WTC11 (cell line): ENCODE results near the gene RBMS1. TPM values are rescaled to one million over a fixed set of nuclear protein-coding genes. Genes with fewer than 3 reads are reported as not detected.

Experiments
- ATAC-seq: fragments of 200-7000 bp; cut with Tn5 transposase; 2 replicates; pipeline ENCODE4 v1.10.0; 2021; ENCODE audit warnings: mild to moderate bottlenecking, moderate library complexity
- CTCF ChIA-PET: fragments of 300-600 bp; sonication (Branson Sonifier 250); formaldehyde crosslinking; loops from one replicate; lab custom pipeline; 2021; ENCODE audit warnings: antibody characterized with exemption; lab: Charles Lee
- POLR2A ChIA-PET: fragments of 350-600 bp; sonication (Branson Sonifier 250); formaldehyde crosslinking; loops from one replicate; lab custom pipeline; 2021; ENCODE audit warnings: antibody characterized with exemption; lab: Charles Lee
- DNase-seq: peaks from one replicate; pipeline ENCODE4 v3.0.0; 2021; ENCODE audit warnings: low spot score
- H3K27ac Mint-ChIP-seq: 2 replicates; pipeline ENCODE4 v1.8.0; 2021; ENCODE audit warnings: mixed read lengths
- H3K27me3 Mint-ChIP-seq: 2 replicates; pipeline ENCODE4 v1.8.0; 2021; ENCODE audit warnings: low read depth, mild to moderate bottlenecking, moderate library complexity, mixed read lengths
- H3K36me3 Mint-ChIP-seq: 2 replicates; pipeline ENCODE4 v1.8.0; 2021; ENCODE audit warnings: mixed read lengths
- H3K4me1 Mint-ChIP-seq: 2 replicates; pipeline ENCODE4 v1.8.0; 2022; ENCODE audit warnings: mixed read lengths
- H3K4me3 Mint-ChIP-seq: 2 replicates; pipeline ENCODE4 v1.8.0; 2021; ENCODE audit warnings: mild to moderate bottlenecking, moderate library complexity, mixed read lengths
- H3K9me3 Mint-ChIP-seq: 2 replicates; pipeline ENCODE4 v1.8.0; 2021; ENCODE audit warnings: mixed read lengths
- AFF4 ChIP-seq: sonication (generic); formaldehyde crosslinking; IDR thresholded peaks from 2 replicates; pipeline ENCODE4 v1.8.1; 2023; ENCODE audit warnings: mild to moderate bottlenecking, missing genetic modification reagents, borderline replicate concordance
- ATF3 ChIP-seq: sonication (generic); formaldehyde crosslinking; conservative IDR thresholded peaks from 2 replicates; pipeline ENCODE4 v1.8.1; 2022; ENCODE audit warnings: mild to moderate bottlenecking, missing genetic modification reagents
- ATF6 ChIP-seq: sonication (generic); formaldehyde crosslinking; IDR thresholded peaks from 2 replicates; pipeline ENCODE4 v1.8.1; 2023; ENCODE audit warnings: mild to moderate bottlenecking, missing genetic modification reagents
- CREB1 ChIP-seq: sonication (generic); formaldehyde crosslinking; IDR thresholded peaks from 2 replicates; pipeline ENCODE4 v1.8.0; 2023; ENCODE audit warnings: mild to moderate bottlenecking, missing genetic modification reagents
- ESRRA ChIP-seq: sonication (generic); formaldehyde crosslinking; IDR thresholded peaks from 2 replicates; pipeline ENCODE4 v1.8.1; 2022; ENCODE audit warnings: mild to moderate bottlenecking, missing genetic modification reagents, borderline replicate concordance
- ETV6 ChIP-seq: sonication (generic); formaldehyde crosslinking; IDR thresholded peaks from 2 replicates; pipeline ENCODE4 v1.8.1; 2022; ENCODE audit warnings: mild to moderate bottlenecking, missing genetic modification reagents
- GABPB1 ChIP-seq: sonication (generic); formaldehyde crosslinking; IDR thresholded peaks from 2 replicates; pipeline ENCODE4 v1.8.1; 2023; ENCODE audit warnings: mild to moderate bottlenecking, missing genetic modification reagents
- JUN ChIP-seq: sonication (generic); formaldehyde crosslinking; IDR thresholded peaks from 2 replicates; pipeline ENCODE4 v1.8.0; 2023; ENCODE audit warnings: mild to moderate bottlenecking, missing genetic modification reagents
- MXD4 ChIP-seq: fragments of 250-450 bp; sonication (Bioruptor Pico); IDR thresholded peaks from 2 replicates; pipeline ENCODE4 v1.8.0; 2021; ENCODE audit warnings: mild to moderate bottlenecking, moderate library complexity, borderline replicate concordance
- NFE2L1 ChIP-seq: sonication (generic); formaldehyde crosslinking; IDR thresholded peaks from 2 replicates; pipeline ENCODE4 v1.8.1; 2023; ENCODE audit warnings: missing genetic modification reagents
- PRDM15 ChIP-seq: sonication (generic); formaldehyde crosslinking; IDR thresholded peaks from 2 replicates; pipeline ENCODE4 v1.8.0; 2022; ENCODE audit warnings: missing genetic modification reagents
- total RNA-seq: library from RNA; stranded (reverse); gene quantifications from 3 replicates; pipeline ENCODE4 v1.2.3, GENCODE V29; 2021
- TF ChIP-seq, protein P1 (sequence below): sonication (generic); formaldehyde crosslinking; IDR thresholded peaks from 2 replicates; pipeline ENCODE4 v1.8.0; 2023; ENCODE audit warnings: missing genetic modification reagents, mild to moderate bottlenecking, borderline replicate concordance
- TF ChIP-seq, protein P2 (sequence below): fragments of 250-450 bp; sonication (Bioruptor Pico); IDR thresholded peaks from 2 replicates; pipeline ENCODE4 v1.9.0; 2021; ENCODE audit warnings: moderate library complexity, mild to moderate bottlenecking, inconsistent platforms, borderline replicate concordance

The RBMS1 gene
- total RNA-seq, 1 experiment from 2014 or later: 56.3 TPM

GRCh38 chr2:160242893-160243564 is 250.6 kb downstream of the RBMS1 start:
- H3K4me3 Mint-ChIP-seq: no peak overlapping the region
- ChIA-PET CTCF (interaction anchor here (0.7 kb wide), 1 partner anchor 133 kb away, joined by 3 read pairs; no protein-coding TSS in a partner anchor), POLR2A (no interaction called here)
- H3K27ac Mint-ChIP-seq: no peak overlapping the region
- no peaks in the 10 kb centered on the region for H3K36me3 Mint-ChIP-seq
- no peaks in the 10 kb centered on the region for H3K9me3 Mint-ChIP-seq
- DNase-seq (no peak), ATAC-seq (no peak)
- TF ChIP-seq CREB1 (no peak), ETV6 (CRISPR knock-in tag) (no peak), ESRRA (CRISPR knock-in tag) (no peak), AFF4 (CRISPR knock-in tag) (no peak), JUN (CRISPR knock-in tag) (no peak), GABPB1 (CRISPR knock-in tag) (no peak), NFE2L1 (CRISPR knock-in tag) (no peak)
- TF ChIP-seq, protein P1, sequence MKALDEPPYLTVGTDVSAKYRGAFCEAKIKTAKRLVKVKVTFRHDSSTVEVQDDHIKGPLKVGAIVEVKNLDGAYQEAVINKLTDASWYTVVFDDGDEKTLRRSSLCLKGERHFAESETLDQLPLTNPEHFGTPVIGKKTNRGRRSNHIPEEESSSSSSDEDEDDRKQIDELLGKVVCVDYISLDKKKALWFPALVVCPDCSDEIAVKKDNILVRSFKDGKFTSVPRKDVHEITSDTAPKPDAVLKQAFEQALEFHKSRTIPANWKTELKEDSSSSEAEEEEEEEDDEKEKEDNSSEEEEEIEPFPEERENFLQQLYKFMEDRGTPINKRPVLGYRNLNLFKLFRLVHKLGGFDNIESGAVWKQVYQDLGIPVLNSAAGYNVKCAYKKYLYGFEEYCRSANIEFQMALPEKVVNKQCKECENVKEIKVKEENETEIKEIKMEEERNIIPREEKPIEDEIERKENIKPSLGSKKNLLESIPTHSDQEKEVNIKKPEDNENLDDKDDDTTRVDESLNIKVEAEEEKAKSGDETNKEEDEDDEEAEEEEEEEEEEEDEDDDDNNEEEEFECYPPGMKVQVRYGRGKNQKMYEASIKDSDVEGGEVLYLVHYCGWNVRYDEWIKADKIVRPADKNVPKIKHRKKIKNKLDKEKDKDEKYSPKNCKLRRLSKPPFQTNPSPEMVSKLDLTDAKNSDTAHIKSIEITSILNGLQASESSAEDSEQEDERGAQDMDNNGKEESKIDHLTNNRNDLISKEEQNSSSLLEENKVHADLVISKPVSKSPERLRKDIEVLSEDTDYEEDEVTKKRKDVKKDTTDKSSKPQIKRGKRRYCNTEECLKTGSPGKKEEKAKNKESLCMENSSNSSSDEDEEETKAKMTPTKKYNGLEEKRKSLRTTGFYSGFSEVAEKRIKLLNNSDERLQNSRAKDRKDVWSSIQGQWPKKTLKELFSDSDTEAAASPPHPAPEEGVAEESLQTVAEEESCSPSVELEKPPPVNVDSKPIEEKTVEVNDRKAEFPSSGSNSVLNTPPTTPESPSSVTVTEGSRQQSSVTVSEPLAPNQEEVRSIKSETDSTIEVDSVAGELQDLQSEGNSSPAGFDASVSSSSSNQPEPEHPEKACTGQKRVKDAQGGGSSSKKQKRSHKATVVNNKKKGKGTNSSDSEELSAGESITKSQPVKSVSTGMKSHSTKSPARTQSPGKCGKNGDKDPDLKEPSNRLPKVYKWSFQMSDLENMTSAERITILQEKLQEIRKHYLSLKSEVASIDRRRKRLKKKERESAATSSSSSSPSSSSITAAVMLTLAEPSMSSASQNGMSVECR: no peak
- peaks cover 12% of the 10 kb centered on the region for H3K4me1 Mint-ChIP-seq
- no peaks in the 10 kb centered on the region for H3K27me3 Mint-ChIP-seq

DNA sequence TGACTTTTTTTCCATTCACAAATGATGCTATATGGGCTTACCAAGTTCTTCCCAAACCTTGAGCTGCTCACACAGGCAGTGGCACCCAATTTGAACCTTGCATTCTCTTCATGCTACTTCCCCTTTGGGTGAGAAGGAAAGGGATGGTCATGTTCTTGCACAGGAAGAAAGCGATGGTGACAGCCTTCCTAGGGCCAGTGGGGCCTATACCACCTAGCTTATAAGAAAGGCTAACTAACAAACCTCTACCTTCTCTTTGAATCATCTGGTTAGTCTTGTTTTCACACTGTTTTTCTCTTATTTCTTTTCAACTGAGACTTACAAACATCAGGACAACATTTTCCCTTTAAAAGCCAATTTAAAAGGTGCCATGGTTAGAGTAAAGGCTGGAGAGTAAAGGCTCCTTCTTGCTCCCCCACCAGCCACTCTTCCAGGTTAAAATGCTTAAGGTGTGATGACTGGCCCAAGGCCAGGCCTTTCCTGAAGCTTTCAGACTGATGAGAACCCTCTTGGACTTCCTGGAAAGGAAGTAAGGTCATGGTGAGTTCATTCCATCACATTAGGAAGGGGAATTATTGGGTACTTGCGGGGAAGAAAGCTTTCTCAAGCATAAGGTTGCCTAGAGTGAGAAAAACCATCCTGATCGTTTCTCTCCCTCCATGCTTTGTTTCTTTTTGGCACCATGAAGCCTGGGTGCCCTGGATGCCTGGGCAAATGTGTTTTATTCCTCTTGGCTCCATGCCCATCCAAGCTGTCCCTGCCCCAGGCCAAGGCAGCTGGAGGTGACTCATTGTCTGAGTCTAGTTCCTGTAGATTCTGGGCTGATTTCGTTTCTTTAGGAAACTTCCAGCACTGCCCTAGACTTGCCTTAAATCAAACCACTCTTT is 252.1 kb downstream of the RBMS1 start:
- DNase-seq (no peak), ATAC-seq (no peak)
- Mint-ChIP-seq H3K27me3 (no peaks in the 10 kb centered on the region), H3K36me3 (no peaks in the 10 kb centered on the region), H3K4me1 (peaks cover 12% of the 10 kb centered on the region), H3K4me3 (no peak overlapping the region), H3K27ac (no peak overlapping the region), H3K9me3 (no peaks in the 10 kb centered on the region)
- TF ChIP-seq MXD4 (CRISPR knock-in tag): no peak
- ChIA-PET POLR2A (no interaction called here), CTCF (interaction anchor here (0.5 to 1.1 kb wide), 2 partner anchors 29 to 117 kb away, joined by 3 to 4 read pairs; no protein-coding TSS in a partner anchor)

GRCh38 chr2:160239436-160239835 is 254.2 kb downstream of the RBMS1 start:
- no peaks in the 10 kb centered on the region for H3K9me3 Mint-ChIP-seq
- DNase-seq (no peak), ATAC-seq (no peak)
- POLR2A ChIA-PET: no interaction called here
- H3K36me3 Mint-ChIP-seq: no peaks in the 10 kb centered on the region
- CTCF ChIA-PET: no interaction called here
- no peak overlapping the region for H3K27ac Mint-ChIP-seq
- peaks cover 12% of the 10 kb centered on the region for H3K4me1 Mint-ChIP-seq
- no peaks in the 10 kb centered on the region for H3K27me3 Mint-ChIP-seq
- H3K4me3 Mint-ChIP-seq: no peak overlapping the region
- TF ChIP-seq CREB1: no peak
- TF ChIP-seq ATF3 (CRISPR knock-in tag): no peak
- TF ChIP-seq ATF6 (CRISPR knock-in tag): no peak
- no peak for TF ChIP-seq PRDM15
- TF ChIP-seq, protein P2, sequence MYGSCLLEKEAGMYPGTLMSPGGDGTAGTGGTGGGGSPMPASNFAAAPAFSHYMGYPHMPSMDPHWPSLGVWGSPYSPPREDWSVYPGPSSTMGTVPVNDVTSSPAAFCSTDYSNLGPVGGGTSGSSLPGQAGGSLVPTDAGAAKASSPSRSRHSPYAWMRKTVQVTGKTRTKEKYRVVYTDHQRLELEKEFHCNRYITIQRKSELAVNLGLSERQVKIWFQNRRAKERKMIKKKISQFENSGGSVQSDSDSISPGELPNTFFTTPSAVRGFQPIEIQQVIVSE (CRISPR knock-in tag): no peak
